Activated CD4-positive, alpha-beta T cell treated with anti-CD3 and anti-CD28 coated beads, Interleukin-2, amount 10 ng/mL, durations not matched to agents 24 days and 14 days (primary cell): ENCODE measurements around the gene VAMP4. TPM values are rescaled to one million over a fixed set of nuclear protein-coding genes. Genes with fewer than 3 reads are reported as not detected.
"Not testable (repeated sequence)": the region's sequence is repeated elsewhere in the genome, so short reads cannot be mapped to it uniquely, and the experiment has no call there.

Source experiments
- DNase-seq: peaks from one replicate; pipeline ENCODE4 v3.0.0; 2022
- H3K27ac Mint-ChIP-seq: one replicate; pipeline ENCODE4 v1.8.0; 2022; ENCODE audit warnings: mild to moderate bottlenecking, mixed read lengths
- H3K27me3 Mint-ChIP-seq: one replicate; pipeline ENCODE4 v1.8.0; 2022; ENCODE audit warnings: mixed read lengths
- H3K36me3 Mint-ChIP-seq: one replicate; pipeline ENCODE4 v1.8.0; 2022; ENCODE audit warnings: low read depth, mild to moderate bottlenecking, mixed read lengths
- H3K4me1 Mint-ChIP-seq: one replicate; pipeline ENCODE4 v1.8.0; 2021; ENCODE audit warnings: mixed read lengths
- H3K4me3 Mint-ChIP-seq: one replicate; pipeline ENCODE4 v1.8.0; 2022; ENCODE audit warnings: mild to moderate bottlenecking, moderate library complexity, mixed read lengths
- H3K9me3 Mint-ChIP-seq: one replicate; pipeline ENCODE4 v1.8.0; 2021; ENCODE audit warnings: mixed read lengths
- intact Hi-C: fragments of 100-400 bp; cut with micrococcal nuclease; formaldehyde crosslinking; loops from one replicate; pipeline ENCODE4 v1.15.1; 2023
- total RNA-seq: library from RNA; stranded (reverse); gene quantifications from 2 replicates; pipeline ENCODE4 v1.2.3, GENCODE V29; 2022

VAMP4 gene
- total RNA-seq, 1 donor from 2014 or later = 7.7 TPM

DNA sequence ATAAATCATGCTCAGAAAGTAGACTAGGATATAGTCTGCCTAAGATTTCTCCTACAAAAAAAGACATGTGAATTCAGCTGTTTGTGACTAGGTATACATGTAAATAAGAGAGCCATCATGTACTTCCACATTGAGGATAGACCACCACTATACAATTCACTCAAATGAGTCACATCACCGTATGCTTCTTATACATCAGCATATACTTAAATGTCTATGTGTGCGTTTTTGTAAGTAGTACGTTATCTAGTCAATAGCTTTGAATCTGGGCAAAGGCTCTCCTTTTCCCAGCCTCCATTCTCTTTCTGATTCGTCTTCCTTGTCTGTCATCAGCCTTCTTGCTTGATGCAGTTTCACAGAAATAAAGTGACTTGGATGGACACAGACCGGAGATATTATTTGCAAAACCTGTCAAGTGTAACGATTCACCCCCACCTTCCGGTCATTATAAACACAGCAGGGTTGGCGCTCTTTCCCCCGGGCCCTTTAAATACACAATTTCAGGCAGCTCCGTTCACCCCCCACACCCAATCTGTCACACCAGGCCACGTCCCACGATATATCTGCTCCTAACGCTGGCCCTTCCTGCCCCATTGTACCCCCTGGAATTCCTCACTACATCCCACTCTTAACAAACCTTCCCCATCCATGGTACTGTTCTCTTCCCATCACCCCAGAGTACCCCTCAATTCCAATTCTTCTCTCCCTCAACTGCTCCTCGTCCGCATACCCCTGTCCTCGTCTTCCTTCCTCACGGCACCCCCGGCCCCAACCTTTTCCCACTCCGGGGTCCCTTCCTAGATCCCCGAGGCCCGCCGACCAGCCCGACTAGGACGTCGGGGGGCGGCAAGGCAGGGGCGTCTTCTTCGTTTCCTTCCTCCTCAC, 636 bp downstream of the VAMP4 start:
- intact Hi-C loops = loop anchor here (2.0 to 5.0 kb wide), 6 partner anchors 96 to 1849 kb away; partner anchors contain the start of gene SCYL3
- DNase-seq = peak; percentile 85
- Mint-ChIP-seq H3K36me3 (peaks cover 14% of the 10 kb centered on the region), H3K4me3 (peak overlapping the region; percentile 100), H3K27ac (peak overlapping the region; percentile 100), H3K27me3 (no peaks in the 10 kb centered on the region), H3K4me1 (peaks cover 53% of the 10 kb centered on the region), H3K9me3 (no peaks in the 10 kb centered on the region)

DNA sequence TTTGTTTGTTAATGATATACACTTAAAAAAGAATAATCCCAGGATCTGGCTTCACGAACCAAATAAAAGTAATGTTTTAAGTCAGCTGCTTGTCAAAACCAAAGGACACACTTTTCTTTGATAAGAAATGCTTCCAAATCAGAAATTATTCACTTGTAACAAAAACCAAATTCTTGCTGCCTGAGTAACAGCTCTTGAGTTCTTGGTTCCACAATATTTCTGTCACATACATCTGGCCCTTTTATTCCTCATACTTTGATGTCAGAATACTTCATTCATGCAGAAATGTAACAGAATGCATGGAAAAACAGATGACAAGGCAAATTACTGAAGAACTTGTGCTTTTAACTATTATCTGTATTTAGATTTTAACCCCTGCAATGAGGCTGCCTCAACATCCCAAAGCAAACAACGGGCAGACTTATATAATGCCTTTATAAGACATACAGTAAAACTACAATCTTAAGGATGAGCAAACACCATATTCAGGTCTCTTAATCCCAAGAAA, 1.5 kb downstream of the VAMP4 start:
- Mint-ChIP-seq H3K36me3 (peaks cover 20% of the 10 kb centered on the region), H3K9me3 (no peaks in the 10 kb centered on the region), H3K4me1 (peaks cover 53% of the 10 kb centered on the region), H3K27ac (peak overlapping the region; percentile 84), H3K4me3 (peak overlapping the region; percentile 100), H3K27me3 (no peaks in the 10 kb centered on the region)
- intact Hi-C loops = loop anchor here (2.0 to 5.0 kb wide), 6 partner anchors 96 to 1848 kb away; partner anchors contain the start of gene SCYL3
- DNase-seq = no peak

DNA sequence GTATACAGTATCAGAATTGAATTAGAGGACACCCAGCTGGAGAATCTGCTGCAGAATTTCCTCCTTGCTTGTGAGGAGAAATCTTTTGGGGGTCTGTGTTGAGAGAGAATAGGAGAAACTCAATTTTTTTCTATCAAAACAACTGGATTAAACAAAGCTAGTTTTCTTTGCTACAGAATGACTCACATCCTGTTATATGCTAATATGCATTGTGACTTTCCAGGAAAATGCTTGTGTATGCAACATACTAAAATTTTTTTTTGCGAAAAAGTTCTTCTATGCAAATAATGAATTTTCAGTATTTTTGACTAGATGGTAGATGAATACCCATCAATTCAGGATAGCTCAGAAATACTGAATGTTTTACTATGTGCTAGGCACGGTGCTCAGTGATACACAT, 2.2 kb downstream of the VAMP4 start:
- no peak for DNase-seq
- H3K4me1 Mint-ChIP-seq = peaks cover 50% of the 10 kb centered on the region
- H3K27me3 Mint-ChIP-seq = no peaks in the 10 kb centered on the region
- peak overlapping the region; percentile 84 for H3K27ac Mint-ChIP-seq
- intact Hi-C loops = loop anchor here (2.0 to 5.0 kb wide), 6 partner anchors 95 to 1847 kb away; partner anchors contain the start of gene SCYL3
- H3K36me3 Mint-ChIP-seq = peaks cover 24% of the 10 kb centered on the region
- H3K4me3 Mint-ChIP-seq = peak overlapping the region; percentile 100
- no peaks in the 10 kb centered on the region for H3K9me3 Mint-ChIP-seq

DNA sequence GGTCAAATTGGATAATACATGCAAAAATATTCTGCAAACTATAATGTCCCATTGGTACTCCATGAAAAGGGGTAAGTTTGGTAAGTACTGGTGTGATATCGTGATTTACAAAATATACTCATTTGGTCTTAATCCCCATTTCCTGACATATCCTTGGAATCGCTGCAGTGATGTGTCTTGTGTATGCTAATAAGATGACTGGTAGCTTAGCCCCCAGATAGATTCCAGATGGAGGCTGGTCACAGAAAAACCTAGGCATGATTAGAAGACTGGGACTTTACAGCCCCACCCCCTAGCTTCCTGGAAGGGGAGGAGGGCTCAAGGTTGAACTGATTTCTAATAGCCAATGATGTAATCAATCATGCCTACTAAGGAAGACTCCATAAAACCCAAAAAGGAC, 3.0 kb downstream of the VAMP4 start:
- no peaks in the 10 kb centered on the region for H3K27me3 Mint-ChIP-seq
- H3K27ac Mint-ChIP-seq = peak overlapping the region; percentile 84
- DNase-seq = no peak
- intact Hi-C loops = no loop called here
- no peaks in the 10 kb centered on the region for H3K9me3 Mint-ChIP-seq
- peaks cover 27% of the 10 kb centered on the region for H3K36me3 Mint-ChIP-seq
- peaks cover 45% of the 10 kb centered on the region for H3K4me1 Mint-ChIP-seq
- peak overlapping the region; percentile 100 for H3K4me3 Mint-ChIP-seq

DNA sequence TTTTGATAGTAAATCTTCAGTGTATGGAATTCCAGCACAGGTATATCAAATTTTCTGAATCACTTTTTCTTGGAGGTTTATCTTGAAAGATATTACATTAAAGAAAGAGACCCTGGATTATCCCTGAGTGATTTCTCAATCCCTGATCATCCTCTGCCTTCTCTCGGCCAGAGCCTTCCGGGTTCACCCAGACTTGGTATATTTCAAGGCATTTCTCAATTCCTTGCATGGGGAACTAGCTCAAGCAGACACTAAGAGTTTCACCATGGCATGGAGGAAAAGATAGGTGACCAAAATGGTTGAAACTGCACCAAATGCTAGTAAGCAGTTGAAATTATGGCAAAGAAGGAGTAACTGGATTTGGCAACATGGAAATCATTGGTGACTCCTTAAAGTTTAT, 5.7 kb downstream of the VAMP4 start:
- Mint-ChIP-seq H3K36me3 (peaks cover 32% of the 10 kb centered on the region), H3K4me1 (peaks cover 34% of the 10 kb centered on the region), H3K27me3 (no peaks in the 10 kb centered on the region), H3K4me3 (no peak overlapping the region), H3K9me3 (no peaks in the 10 kb centered on the region), H3K27ac (no peak overlapping the region)
- intact Hi-C loops = no loop called here
- no peak for DNase-seq

DNA sequence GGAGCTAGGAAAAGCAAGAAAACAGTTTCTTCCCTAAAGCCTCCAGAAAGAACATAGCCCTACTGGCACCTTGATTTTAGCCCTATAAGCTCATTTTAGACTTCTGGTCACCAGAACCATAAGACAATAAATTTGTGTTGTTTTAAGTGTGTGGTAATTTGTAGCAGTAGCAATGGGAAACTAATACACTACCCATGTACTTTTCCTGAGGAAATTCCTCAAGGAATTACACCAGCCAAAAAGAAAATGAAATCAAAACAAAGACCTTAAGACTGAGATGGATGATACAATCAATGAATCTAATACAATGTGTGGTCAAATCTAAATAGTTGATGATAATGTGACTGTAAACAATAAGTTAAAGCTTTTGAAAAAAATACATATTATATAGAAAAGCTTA, 11.8 kb downstream of the VAMP4 start:
- no peaks in the 10 kb centered on the region for H3K9me3 Mint-ChIP-seq
- H3K27ac Mint-ChIP-seq = no peak overlapping the region
- peaks cover 48% of the 10 kb centered on the region for H3K36me3 Mint-ChIP-seq

DNA sequence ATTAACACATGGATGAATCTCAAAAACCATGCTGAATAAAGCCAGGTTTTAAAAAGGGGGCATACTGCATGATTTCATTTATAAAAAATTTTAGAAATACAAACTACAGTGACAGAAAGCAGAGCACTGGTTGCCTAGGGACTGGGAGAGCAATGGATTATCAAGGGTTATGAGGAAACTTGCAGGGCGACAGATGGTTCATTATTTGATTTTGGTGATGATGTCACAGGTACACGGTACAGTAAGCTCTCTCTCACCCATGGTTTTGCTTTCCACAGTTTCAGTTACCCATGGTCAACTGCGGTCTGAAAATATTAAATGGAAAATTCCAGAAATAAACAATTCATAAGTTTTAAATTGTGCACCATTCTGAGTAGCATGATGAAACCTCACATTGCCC, 14.1 kb downstream of the VAMP4 start:
- Mint-ChIP-seq H3K9me3 (peaks cover 4% of the 10 kb centered on the region), H3K4me1 (peaks cover 3% of the 10 kb centered on the region), H3K36me3 (peaks cover 61% of the 10 kb centered on the region), H3K27ac (no peak overlapping the region), H3K4me3 (no peak overlapping the region), H3K27me3 (no peaks in the 10 kb centered on the region)
- no peak for DNase-seq
- intact Hi-C loops = no loop called here

More for the DNA sequence above, 11.8 kb downstream of the VAMP4 start:
- H3K4me3 Mint-ChIP-seq = no peak overlapping the region
- no peaks in the 10 kb centered on the region for H3K27me3 Mint-ChIP-seq
- intact Hi-C loops = no loop called here
- H3K4me1 Mint-ChIP-seq = peaks cover 4% of the 10 kb centered on the region
- no peak for DNase-seq

DNA sequence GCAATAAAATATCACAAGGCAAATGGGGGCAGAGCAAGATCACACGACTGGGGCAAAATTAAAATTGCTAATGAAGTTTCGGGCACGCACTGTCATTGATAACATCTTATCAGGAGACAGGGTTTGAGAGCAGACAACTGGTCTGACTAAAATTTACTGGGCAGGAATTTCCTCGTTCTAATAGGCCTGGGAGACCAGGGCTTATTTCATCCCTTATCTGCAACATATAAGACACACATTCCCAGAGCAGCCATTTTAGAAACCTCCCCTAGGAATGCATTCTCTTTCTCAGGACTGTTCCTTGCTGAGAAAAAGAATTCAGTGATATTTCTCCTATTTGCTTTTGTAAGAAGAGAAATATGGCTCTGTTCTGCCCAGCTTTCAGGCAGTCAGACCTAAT, 18.7 kb downstream of the VAMP4 start:
- DNase-seq, H3K4me3 Mint-ChIP-seq, H3K27ac Mint-ChIP-seq, intact Hi-C loops, H3K27me3 Mint-ChIP-seq, H3K4me1 Mint-ChIP-seq, H3K9me3 Mint-ChIP-seq: not testable (repeated sequence)
- peaks cover 54% of the 10 kb centered on the region for H3K36me3 Mint-ChIP-seq

DNA sequence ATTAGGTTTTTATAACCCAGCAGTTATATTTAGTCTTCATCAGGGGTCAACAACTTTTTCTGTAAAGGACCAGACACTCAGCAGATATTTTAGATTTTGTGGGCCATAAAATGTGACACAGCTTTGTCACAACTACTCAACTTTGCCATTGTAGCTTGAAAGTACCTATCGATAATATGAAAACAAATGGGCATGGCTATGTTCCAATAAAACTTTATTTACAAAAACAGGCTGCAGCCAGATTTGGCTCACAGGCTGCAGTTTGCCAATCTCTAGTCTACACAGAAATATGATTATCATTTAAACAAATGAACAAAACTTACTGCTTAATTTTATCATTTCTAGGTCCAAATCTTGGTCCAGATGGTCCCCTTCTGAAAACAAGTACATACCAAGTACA, 23.0 kb downstream of the VAMP4 start:
- H3K4me1 Mint-ChIP-seq = no peaks in the 10 kb centered on the region
- H3K36me3 Mint-ChIP-seq = peaks cover 26% of the 10 kb centered on the region
- H3K27me3 Mint-ChIP-seq = no peaks in the 10 kb centered on the region
- H3K4me3 Mint-ChIP-seq = no peak overlapping the region
- H3K9me3 Mint-ChIP-seq = peaks cover 10% of the 10 kb centered on the region
- DNase-seq = no peak
- H3K27ac Mint-ChIP-seq = no peak overlapping the region
- intact Hi-C loops = loop anchor here (5.0 kb wide), 1 partner anchor 72 kb away; no protein-coding TSS in a partner anchor

DNA sequence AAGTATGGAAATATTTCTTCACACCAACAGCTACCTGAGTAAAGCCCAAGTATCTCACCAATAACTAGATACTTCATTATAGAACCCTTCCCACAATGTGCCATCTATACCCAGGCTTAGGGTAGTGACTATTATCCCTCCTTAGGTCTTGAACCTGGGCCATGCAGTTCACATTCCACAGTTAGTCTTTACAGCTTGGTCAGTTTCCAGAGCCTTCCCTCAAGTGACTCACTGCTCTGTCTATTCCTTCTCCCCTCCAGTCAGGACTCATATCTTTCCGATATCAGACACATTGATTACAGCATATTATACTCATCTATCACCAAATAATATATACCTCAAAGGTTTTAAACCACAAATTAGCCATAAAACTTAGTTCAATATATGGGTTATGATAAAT, 23.6 kb downstream of the VAMP4 start:
- no peaks in the 10 kb centered on the region for H3K4me1 Mint-ChIP-seq
- H3K9me3 Mint-ChIP-seq = peaks cover 10% of the 10 kb centered on the region
- H3K36me3 Mint-ChIP-seq = peaks cover 20% of the 10 kb centered on the region
- no peak overlapping the region for H3K27ac Mint-ChIP-seq
- no peak overlapping the region for H3K4me3 Mint-ChIP-seq
- no peak for DNase-seq
- H3K27me3 Mint-ChIP-seq = no peaks in the 10 kb centered on the region
- intact Hi-C loops = loop anchor here (5.0 kb wide), 1 partner anchor 71 kb away; no protein-coding TSS in a partner anchor

DNA sequence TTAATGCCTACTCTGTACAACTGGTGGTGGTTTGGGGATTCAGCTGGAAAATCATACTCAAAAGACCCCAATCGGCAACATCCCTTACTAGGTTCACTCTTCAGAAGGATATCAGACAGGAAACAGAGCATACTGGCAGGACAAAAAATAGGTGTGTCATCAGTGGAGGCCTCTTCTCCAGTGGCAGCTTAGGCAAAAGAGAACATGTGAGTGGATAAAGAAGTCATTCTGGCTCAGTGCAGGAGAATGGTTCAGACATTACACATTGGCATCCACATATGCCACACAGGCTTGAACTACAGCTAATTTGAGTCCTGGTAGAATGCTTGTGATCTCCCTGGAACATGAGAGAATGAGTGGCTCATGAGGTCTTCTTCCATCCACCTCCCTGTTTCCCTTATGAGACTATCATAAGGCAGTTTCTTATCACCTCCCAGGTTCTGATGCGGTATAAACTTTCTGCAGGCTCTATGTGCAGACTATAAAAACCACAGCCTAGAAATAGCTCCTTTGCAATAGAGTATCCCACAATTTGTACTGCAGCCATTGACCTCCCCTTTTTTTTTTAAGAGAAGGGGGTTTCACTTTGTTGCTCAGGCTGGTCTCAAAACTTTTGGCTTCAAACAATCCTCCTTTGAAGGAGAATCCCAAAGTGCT, 24.7 kb downstream of the VAMP4 start:
- intact Hi-C loops = loop anchor here (5.0 kb wide), 1 partner anchor 70 kb away; no protein-coding TSS in a partner anchor
- Mint-ChIP-seq H3K36me3 (peaks cover 14% of the 10 kb centered on the region), H3K4me3 (no peak overlapping the region), H3K27me3 (no peaks in the 10 kb centered on the region), H3K9me3 (no peaks in the 10 kb centered on the region), H3K27ac (no peak overlapping the region), H3K4me1 (peaks cover 4% of the 10 kb centered on the region)
- DNase-seq = no peak

DNA sequence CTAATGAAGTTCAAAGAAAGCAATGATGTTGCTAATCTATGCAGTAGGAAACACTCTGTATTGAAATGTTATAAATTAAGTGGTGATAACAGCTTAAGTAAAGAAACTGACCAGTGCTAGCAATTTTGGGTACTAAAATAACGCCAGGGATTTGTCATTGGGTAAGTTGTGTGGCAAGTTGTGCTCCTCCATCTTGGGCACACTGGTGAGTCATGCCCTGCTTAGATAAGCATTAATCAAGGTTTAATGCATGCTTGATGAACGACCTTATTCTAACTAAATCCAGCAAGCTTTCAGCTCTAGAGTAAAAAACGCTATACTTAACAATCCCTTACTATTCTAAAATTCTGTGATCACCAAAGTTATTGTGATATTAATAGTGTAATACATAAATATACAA, 25.2 kb downstream of the VAMP4 start:
- Mint-ChIP-seq H3K4me1 (peaks cover 4% of the 10 kb centered on the region), H3K4me3 (no peak overlapping the region), H3K36me3 (peaks cover 13% of the 10 kb centered on the region), H3K27ac (no peak overlapping the region), H3K27me3 (no peaks in the 10 kb centered on the region), H3K9me3 (no peaks in the 10 kb centered on the region)
- intact Hi-C loops = loop anchor here (5.0 kb wide), 1 partner anchor 69 kb away; no protein-coding TSS in a partner anchor
- DNase-seq = no peak

DNA sequence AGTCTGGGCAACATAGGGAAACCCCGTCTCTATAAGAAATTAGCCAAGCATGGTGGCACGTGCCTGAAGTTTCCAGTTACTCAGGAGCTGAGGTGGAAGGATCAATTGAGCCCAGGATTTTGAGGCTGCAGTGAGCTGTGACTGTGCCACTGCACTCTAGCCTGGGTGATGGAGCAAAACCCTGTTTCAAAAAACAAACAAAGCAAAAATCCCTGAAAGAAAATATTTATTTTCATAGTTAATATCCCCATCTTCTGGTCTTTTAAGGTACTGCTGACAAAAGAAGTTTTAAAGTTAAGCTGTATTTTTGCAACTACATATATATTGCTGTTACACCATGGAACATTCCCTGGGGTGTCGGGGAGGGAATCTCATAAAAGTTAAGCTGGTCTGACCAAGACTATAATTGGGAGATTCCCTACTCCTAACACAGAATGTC, 26.0 kb downstream of the VAMP4 start:
- intact Hi-C loops = loop anchor here (5.0 kb wide), 1 partner anchor 69 kb away; no protein-coding TSS in a partner anchor

DNA sequence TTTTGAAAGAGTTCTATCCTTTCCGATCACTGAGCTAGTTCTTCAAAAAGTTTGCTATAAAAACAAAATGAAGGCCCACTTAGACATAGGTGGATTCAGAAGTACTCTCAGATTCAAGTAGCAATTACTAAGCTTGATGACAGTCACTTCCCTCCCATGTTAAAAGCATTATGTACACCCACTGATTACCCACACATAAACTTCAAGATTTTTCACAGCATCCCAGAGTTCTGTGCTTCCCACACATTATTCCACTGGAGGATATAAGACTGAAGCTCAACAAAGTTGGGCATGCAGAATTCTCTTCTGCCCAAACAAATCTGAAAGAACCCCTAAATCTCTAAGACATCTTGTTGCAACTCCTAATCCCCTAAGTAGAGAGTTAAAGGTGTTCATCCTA, 29.5 kb downstream of the VAMP4 start:
- Mint-ChIP-seq H3K27ac (no peak overlapping the region), H3K9me3 (no peaks in the 10 kb centered on the region), H3K4me1 (peaks cover 4% of the 10 kb centered on the region), H3K27me3 (no peaks in the 10 kb centered on the region), H3K36me3 (peaks cover 19% of the 10 kb centered on the region), H3K4me3 (no peak overlapping the region)
- DNase-seq = no peak
- intact Hi-C loops = no loop called here

More for the DNA sequence above, 26.0 kb downstream of the VAMP4 start:
- DNase-seq = no peak
- Mint-ChIP-seq H3K4me1 (peaks cover 4% of the 10 kb centered on the region), H3K27ac (no peak overlapping the region), H3K9me3 (no peaks in the 10 kb centered on the region), H3K36me3 (peaks cover 8% of the 10 kb centered on the region), H3K27me3 (no peaks in the 10 kb centered on the region), H3K4me3 (no peak overlapping the region)
